Tibial nerve (tissue), 4 donors: Measurements from ENCODE around the gene CBFB. TPM values are rescaled to one million over a fixed set of nuclear protein-coding genes. Genes with fewer than 3 reads are reported as not detected.

Experiments
- DNase-seq, 2 donors: peaks; one replicate each; pipeline ENCODE4 v3.0.0-alpha.2; 2019; ENCODE audit warnings: low spot score in 2 of 2
- H3K27ac ChIP-seq, 4 donors: fragments of 200-600 bp; sonication (generic) in 3 of 4; one replicate each; pipeline ENCODE4 v1.5.1; 2017 to 2019; ENCODE audit warnings: mild to moderate bottlenecking in 1 of 4
- H3K27me3 ChIP-seq, 2 donors: fragments of 200-600 bp; sonication (generic) in 1 of 2; one replicate each; pipeline versions ENCODE4 v1.5.1 to v1.6.0; 2017 to 2019
- H3K36me3 ChIP-seq, 3 donors: fragments of 200-600 bp; sonication (generic); one replicate each; pipeline ENCODE4 v1.5.1; 2018 to 2019
- H3K4me1 ChIP-seq, 4 donors: fragments of 200-600 bp; sonication (generic) in 3 of 4; one replicate each; pipeline ENCODE4 v1.5.1; 2017 to 2019
- H3K4me3 ChIP-seq, 4 donors: fragments of 200-600 bp; sonication (generic) in 3 of 4; one replicate each; pipeline ENCODE4 v1.5.1; 2017 to 2019; ENCODE audit warnings: mild to moderate bottlenecking in 1 of 4, moderate library complexity in 1 of 4
- H3K9me3 ChIP-seq, 4 donors: fragments of 200-600 bp; sonication (generic) in 3 of 4; one replicate each; pipeline ENCODE4 v1.5.1; 2017 to 2019
- EP300 ChIP-seq, 2 donors: sonication (generic); formaldehyde crosslinking; IDR thresholded peaks; one replicate each; pipeline ENCODE4 v1.6.1; 2017; ENCODE audit warnings: antibody characterized with exemption in 2 of 2, mild to moderate bottlenecking in 1 of 2
- POLR2A ChIP-seq, 2 donors: fragments of 450-650 bp; IDR thresholded peaks; one replicate each; pipeline ENCODE4 v1.6.1; 2017; ENCODE audit warnings: antibody characterized with exemption in 2 of 2, mild to moderate bottlenecking in 2 of 2, moderate library complexity in 2 of 2
- WGBS, 2 donors: methylation state at CpG; one replicate each; pipeline ENCODE4 v1.1.5; 2018; 5-methylcytosine and 5-hydroxymethylcytosine counted together
- total RNA-seq, 4 donors: library from RNA; depleted of rRNA; stranded (reverse); fragments of >200 nt; gene quantifications; one replicate each; pipeline ENCODE4 v1.1.0, GENCODE V29; 2016
- TF ChIP-seq, protein P1 (sequence below), 5 experiments: fragments of 200-600 bp in 3 of 5; fragments of 450-650 bp in 2 of 5; sonication (generic) in 3 of 5; IDR thresholded peaks; one replicate each; pipeline ENCODE4 v1.5.1; 2016 to 2019; ENCODE audit warnings: antibody characterized with exemption in 5 of 5, mild to moderate bottlenecking in 3 of 5, moderate library complexity in 2 of 5

Gene CBFB
- total RNA-seq, 4 donors from 2014 or later: 46.7 to 70.5 (median 59.9) TPM

DNA sequence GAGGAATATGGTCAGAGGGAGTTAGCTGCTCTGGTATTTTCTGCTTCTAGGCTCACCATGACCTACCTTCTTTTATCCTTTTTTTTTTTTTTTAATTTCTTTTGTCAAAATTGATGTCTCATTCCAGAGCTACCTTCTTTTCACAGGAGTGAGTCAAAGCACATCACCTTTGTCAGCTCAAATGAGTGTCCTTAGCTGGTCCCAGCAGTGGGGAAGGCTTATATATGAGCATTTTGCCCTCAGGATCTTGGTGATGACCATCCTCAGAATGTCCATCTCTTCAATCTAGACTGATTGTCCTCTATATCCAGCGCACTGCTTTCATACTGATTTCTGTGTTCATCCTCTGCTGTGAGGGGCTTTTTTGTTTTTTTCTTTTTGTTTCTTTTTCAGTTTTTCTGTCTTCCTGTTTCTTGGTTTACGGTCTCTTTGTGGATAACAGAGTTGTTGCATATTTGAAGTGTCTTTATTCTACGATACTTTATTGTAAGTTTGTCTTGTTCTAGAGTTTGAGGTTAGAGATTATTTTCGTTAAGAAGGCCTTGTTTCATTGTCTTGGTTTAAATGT lies 24.9 kb downstream of the CBFB start:
- 77 to 82% methylated on average over 4 of the region's 4 CpGs for WGBS, 2 donors
- DNase-seq: no peak
- Histone ChIP-seq H3K27ac (peak overlapping the region in 1 of 4 donors; percentile 25), H3K9me3 (no peaks in the 10 kb centered on the region), H3K36me3 (peaks cover 0 to 14% (median 0%) of the 10 kb centered on the region in 3 donors), H3K4me3 (no peak overlapping the region), H3K27me3 (no peaks in the 10 kb centered on the region), H3K4me1 (peaks cover 0 to 11% (median 5%) of the 10 kb centered on the region in 4 donors)
- TF ChIP-seq EP300 (IDR thresholded peaks at IDR 0.05) (no peak), POLR2A (IDR thresholded peaks at IDR 0.05) (no peak)
- TF ChIP-seq, protein P1, sequence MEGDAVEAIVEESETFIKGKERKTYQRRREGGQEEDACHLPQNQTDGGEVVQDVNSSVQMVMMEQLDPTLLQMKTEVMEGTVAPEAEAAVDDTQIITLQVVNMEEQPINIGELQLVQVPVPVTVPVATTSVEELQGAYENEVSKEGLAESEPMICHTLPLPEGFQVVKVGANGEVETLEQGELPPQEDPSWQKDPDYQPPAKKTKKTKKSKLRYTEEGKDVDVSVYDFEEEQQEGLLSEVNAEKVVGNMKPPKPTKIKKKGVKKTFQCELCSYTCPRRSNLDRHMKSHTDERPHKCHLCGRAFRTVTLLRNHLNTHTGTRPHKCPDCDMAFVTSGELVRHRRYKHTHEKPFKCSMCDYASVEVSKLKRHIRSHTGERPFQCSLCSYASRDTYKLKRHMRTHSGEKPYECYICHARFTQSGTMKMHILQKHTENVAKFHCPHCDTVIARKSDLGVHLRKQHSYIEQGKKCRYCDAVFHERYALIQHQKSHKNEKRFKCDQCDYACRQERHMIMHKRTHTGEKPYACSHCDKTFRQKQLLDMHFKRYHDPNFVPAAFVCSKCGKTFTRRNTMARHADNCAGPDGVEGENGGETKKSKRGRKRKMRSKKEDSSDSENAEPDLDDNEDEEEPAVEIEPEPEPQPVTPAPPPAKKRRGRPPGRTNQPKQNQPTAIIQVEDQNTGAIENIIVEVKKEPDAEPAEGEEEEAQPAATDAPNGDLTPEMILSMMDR (IDR thresholded peaks at IDR 0.05): no peak

DNA sequence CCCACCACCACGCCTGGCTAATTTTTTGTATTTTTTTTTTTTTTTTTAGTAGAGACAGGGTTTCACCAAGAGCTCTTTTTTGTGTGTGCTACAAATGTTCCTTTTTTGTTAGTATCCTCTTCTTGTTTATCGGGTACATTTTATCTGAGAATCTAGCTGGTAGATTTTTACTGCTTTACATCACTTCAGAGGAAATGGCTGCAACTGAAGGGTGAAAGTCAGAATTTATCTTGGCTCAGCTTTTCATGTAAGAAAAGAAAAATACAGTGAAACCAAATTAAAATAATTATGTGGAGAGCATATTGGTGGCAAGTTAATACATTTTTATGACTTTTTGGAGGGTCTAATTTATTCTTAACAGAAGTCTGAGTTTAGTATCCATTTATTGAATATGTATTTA lies 26.0 kb downstream of the CBFB start:
- no peak overlapping the region for H3K4me3 ChIP-seq
- 95 to 97% methylated on average over 2 of the region's 2 CpGs for WGBS, 2 donors
- H3K9me3 ChIP-seq: no peaks in the 10 kb centered on the region
- H3K27me3 ChIP-seq: no peaks in the 10 kb centered on the region
- peaks cover 0 to 5% (median 0%) of the 10 kb centered on the region in 3 donors for H3K36me3 ChIP-seq
- peaks cover 0 to 11% (median 5%) of the 10 kb centered on the region in 4 donors for H3K4me1 ChIP-seq
- DNase-seq: no peak
- TF ChIP-seq, protein P1 (IDR thresholded peaks at IDR 0.05): no peak
- no peak for TF ChIP-seq POLR2A (IDR thresholded peaks at IDR 0.05)
- no peak for TF ChIP-seq EP300 (IDR thresholded peaks at IDR 0.05)
- H3K27ac ChIP-seq: peak overlapping the region in 1 of 4 donors; percentile 72

DNA sequence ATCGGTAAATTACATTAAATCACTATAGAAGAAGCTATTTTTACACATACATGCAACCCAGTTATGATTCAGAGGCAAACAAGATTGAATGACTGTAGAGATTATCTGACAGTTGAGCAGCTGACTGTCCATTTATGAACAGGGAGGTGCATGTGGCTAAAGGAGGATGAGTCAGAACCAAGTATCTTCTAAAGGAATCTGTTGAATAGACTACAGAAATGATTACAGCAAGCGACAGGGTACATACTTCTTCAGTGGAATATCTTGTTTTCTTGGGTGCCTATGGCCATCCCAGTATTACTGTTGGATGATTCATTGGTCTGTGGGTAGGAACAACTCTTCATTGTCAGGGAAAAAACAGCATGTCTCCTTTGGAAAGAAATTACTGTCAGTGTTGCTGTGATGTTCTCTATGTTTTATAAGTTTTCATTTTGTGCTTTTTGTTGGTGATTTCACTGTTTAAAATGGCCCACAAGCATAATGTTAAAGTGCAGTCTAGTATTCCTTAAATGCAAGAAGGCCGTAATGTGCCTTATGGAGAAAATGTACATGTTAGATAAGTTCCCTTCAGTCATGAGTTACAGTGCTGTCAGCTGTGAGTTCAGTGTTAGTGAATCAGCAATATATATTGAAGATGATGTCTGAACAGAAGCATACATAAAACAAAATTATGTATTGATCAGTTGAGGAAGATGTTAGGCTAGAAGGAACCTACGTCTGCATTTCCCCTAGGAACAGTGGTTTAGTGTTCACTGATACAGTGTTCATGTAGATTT lies 27.0 kb downstream of the CBFB start:
- H3K27me3 ChIP-seq: no peaks in the 10 kb centered on the region
- no peaks in the 10 kb centered on the region for H3K9me3 ChIP-seq
- WGBS, 2 donors: 66 to 67% methylated on average over 4 of the region's 4 CpGs
- TF ChIP-seq, protein P1 (IDR thresholded peaks at IDR 0.05): no peak
- TF ChIP-seq POLR2A (IDR thresholded peaks at IDR 0.05) (no peak), EP300 (IDR thresholded peaks at IDR 0.05) (no peak)
- H3K4me3 ChIP-seq: no peak overlapping the region
- peaks cover 0 to 11% (median 5%) of the 10 kb centered on the region in 4 donors for H3K4me1 ChIP-seq
- no peak for DNase-seq
- H3K36me3 ChIP-seq: peaks cover 0 to 10% (median 0%) of the 10 kb centered on the region in 3 donors
- peak overlapping the region in 1 of 4 donors; percentile 72 for H3K27ac ChIP-seq

DNA sequence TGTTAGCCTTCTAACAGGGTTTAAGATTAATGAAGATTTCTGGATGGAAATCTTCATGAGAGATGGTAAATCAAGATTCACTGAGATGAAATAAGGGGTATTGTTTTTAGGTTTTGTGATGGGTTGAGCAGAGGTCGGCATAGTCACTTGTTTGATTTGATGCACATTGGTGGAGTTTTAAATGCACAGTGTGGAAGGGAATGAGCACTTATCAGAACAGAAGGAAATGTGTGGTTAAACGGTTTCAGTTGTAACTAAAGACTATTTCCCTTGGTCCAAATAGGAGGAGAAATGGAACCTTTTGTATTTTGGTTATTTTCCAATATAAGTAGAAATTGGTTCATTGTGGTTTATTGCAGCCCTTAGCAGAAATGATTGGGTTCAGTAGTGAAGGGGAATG lies 34.1 kb downstream of the CBFB start:
- Histone ChIP-seq H3K27ac (no peak overlapping the region), H3K4me1 (peaks cover 0 to 16% (median 0%) of the 10 kb centered on the region in 4 donors), H3K36me3 (peaks cover 0 to 17% (median under 1%) of the 10 kb centered on the region in 3 donors), H3K27me3 (no peaks in the 10 kb centered on the region), H3K9me3 (no peaks in the 10 kb centered on the region), H3K4me3 (no peak overlapping the region)
- 46 to 52% methylated on average over 2 of the region's 2 CpGs for WGBS, 2 donors
- no peak for TF ChIP-seq EP300 (IDR thresholded peaks at IDR 0.05)
- no peak for TF ChIP-seq POLR2A (IDR thresholded peaks at IDR 0.05)
- TF ChIP-seq, protein P1 (IDR thresholded peaks at IDR 0.05): no peak
- DNase-seq: no peak

DNA sequence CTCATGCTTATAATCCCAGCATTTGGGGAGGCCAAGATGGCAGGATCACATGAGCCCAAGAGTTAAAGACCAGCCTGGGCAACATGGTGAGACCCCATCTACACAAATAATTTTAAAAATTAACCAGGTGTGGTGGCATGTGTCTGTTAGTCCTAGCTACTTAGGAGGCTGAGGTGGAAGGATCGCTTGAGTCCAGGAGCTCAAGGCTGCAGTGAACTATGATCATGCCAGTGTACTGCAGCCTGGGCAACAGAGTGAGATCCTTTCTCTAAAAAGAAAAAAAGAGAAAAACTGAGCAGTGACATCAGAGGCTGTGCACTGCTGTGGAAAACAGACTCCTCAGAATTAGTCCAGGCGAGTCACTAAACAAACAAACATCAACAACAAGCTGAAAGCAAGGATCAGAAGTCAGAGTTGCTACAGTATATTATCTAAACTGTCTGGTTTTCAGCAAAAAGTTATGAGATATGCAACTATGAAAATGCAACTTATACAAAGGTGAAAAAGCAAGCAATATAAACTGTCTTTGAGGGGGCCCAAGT lies 39.3 kb downstream of the CBFB start:
- Histone ChIP-seq H3K36me3 (peaks cover 0 to 50% (median 3%) of the 10 kb centered on the region in 3 donors), H3K9me3 (no peaks in the 10 kb centered on the region), H3K27ac (no peak overlapping the region), H3K27me3 (no peaks in the 10 kb centered on the region), H3K4me3 (no peak overlapping the region), H3K4me1 (peaks cover 0 to 11% (median 0%) of the 10 kb centered on the region in 4 donors)
- WGBS, 2 donors: 94 to 95% methylated on average over 2 of the region's 2 CpGs
- no peak for DNase-seq
- TF ChIP-seq, protein P1 (IDR thresholded peaks at IDR 0.05): no peak
- no peak for TF ChIP-seq POLR2A (IDR thresholded peaks at IDR 0.05)
- TF ChIP-seq EP300 (IDR thresholded peaks at IDR 0.05): no peak
